ENCODE measurements around the gene HECW1.

HECW1 gene

DNA sequence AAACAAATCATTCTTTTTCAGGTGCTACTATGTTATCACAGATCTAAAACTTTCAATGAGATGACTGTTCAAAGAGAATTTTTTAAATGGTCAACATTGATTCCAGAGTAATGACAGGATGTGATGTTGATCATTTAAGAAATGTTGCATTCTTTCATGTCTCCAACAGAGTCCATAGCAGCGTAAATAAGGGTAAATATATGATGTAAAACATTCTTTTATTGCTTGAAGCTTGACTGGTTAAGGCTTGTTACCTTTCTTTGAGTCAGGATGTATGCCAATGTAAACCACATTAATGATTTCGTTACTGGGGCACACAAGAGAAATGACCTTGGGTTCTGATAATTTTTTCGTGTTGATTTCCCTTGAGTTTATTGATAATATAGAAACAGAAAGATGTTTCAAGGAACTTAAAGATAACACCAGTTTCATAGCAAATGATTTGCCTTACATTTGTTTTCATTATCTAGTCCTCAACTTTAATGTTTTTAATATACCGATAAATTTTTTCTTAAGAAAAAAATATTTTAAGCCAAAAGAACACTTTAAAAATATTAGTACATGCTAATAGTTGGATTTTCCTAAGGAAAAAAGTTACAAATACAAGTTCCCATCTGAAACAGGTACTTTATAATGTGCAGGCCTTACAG lies 473.9 kb downstream of the HECW1 start:
- H3K4me1 ChIP-seq (ENCODE audit: control insufficient read depth, insufficient read depth, low read length) = peaks cover 32% of the 10 kb centered on the region
- no peaks in the 10 kb centered on the region for H3K36me3 ChIP-seq (ENCODE audit: control insufficient read depth in 2 of 2, insufficient read depth in 1 of 2, low read length in 2 of 2)
- H3K4me3 ChIP-seq (ENCODE audit: low read depth, low read length) = no peak overlapping the region
- ChIA-PET POLR2A (no interaction called here), CTCF (interaction anchor here (0.5 to 1.7 kb wide), 5 partner anchors 80 to 252 kb away, joined by 4 to 6 read pairs (median 4); no protein-coding TSS in a partner anchor)
- no peak overlapping the region for H3K27ac ChIP-seq (ENCODE audit: extremely low read depth, low read depth, low read length)
- H3K9me3 ChIP-seq (ENCODE audit: control insufficient read depth, insufficient read depth, low read depth, low read length) = no peaks in the 10 kb centered on the region
- TF ChIP-seq ZNF426 (tag by site-specific recombination; IDR thresholded peaks at IDR 0.05) (no peak), IKZF3 (tag by site-specific recombination; IDR thresholded peaks at IDR 0.05) (0 out of 2 replicates have a peak, but pooled peaks have one; percentile 37), ZBTB20 (tag by site-specific recombination; IDR thresholded peaks at IDR 0.05) (no peak), KLF16 (tag by site-specific recombination; IDR thresholded peaks at IDR 0.05) (no peak), ZNF175 (tag by site-specific recombination; IDR thresholded peaks at IDR 0.05) (no peak), ZBTB48 (tag by site-specific recombination; IDR thresholded peaks at IDR 0.05) (no peak), RBAK (tag by site-specific recombination; IDR thresholded peaks at IDR 0.05) (no peak), ZSCAN16 (tag by site-specific recombination; IDR thresholded peaks at IDR 0.05) (no peak), ZNF704 (tag by site-specific recombination; IDR thresholded peaks at IDR 0.05) (no peak), ZNF768 (tag by site-specific recombination; IDR thresholded peaks at IDR 0.05) (no peak), ZNF501 (tag by site-specific recombination; IDR thresholded peaks at IDR 0.05) (no peak), GLI2 (tag by site-specific recombination; IDR thresholded peaks at IDR 0.05; ENCODE audit: borderline replicate concordance, low read depth) (no peak), HOXD13 (CRISPR knock-in tag; IDR thresholded peaks at IDR 0.05; ENCODE audit: borderline replicate concordance) (no peak), ZNF266 (tag by site-specific recombination; IDR thresholded peaks at IDR 0.05; ENCODE audit: low read depth) (no peak), ZNF24 (tag by site-specific recombination; IDR thresholded peaks at IDR 0.05) (peak; percentile 28; the same call in 1 of the 2 replicates), ZNF341 (tag by site-specific recombination; IDR thresholded peaks at IDR 0.05; ENCODE audit: low read depth) (no peak), ZNF664 (tag by site-specific recombination; IDR thresholded peaks at IDR 0.05) (no peak), HIC1 (tag by site-specific recombination; IDR thresholded peaks at IDR 0.05) (no peak), ZNF645 (tag by site-specific recombination; IDR thresholded peaks at IDR 0.05) (no peak), ZNF404 (tag by site-specific recombination; IDR thresholded peaks at IDR 0.05) (no peak), ZNF596 (tag by site-specific recombination; IDR thresholded peaks at IDR 0.05) (no peak), ZNF600 (tag by site-specific recombination; IDR thresholded peaks at IDR 0.05) (peak; percentile 80)
- TF ChIP-seq, protein P1, sequence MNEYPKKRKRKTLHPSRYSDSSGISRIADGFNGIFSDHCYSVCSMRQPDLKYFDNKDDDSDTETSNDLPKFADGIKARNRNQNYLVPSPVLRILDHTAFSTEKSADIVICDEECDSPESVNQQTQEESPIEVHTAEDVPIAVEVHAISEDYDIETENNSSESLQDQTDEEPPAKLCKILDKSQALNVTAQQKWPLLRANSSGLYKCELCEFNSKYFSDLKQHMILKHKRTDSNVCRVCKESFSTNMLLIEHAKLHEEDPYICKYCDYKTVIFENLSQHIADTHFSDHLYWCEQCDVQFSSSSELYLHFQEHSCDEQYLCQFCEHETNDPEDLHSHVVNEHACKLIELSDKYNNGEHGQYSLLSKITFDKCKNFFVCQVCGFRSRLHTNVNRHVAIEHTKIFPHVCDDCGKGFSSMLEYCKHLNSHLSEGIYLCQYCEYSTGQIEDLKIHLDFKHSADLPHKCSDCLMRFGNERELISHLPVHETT (tag by site-specific recombination; IDR thresholded peaks at IDR 0.05) = no peak
- TF ChIP-seq, protein P2, sequence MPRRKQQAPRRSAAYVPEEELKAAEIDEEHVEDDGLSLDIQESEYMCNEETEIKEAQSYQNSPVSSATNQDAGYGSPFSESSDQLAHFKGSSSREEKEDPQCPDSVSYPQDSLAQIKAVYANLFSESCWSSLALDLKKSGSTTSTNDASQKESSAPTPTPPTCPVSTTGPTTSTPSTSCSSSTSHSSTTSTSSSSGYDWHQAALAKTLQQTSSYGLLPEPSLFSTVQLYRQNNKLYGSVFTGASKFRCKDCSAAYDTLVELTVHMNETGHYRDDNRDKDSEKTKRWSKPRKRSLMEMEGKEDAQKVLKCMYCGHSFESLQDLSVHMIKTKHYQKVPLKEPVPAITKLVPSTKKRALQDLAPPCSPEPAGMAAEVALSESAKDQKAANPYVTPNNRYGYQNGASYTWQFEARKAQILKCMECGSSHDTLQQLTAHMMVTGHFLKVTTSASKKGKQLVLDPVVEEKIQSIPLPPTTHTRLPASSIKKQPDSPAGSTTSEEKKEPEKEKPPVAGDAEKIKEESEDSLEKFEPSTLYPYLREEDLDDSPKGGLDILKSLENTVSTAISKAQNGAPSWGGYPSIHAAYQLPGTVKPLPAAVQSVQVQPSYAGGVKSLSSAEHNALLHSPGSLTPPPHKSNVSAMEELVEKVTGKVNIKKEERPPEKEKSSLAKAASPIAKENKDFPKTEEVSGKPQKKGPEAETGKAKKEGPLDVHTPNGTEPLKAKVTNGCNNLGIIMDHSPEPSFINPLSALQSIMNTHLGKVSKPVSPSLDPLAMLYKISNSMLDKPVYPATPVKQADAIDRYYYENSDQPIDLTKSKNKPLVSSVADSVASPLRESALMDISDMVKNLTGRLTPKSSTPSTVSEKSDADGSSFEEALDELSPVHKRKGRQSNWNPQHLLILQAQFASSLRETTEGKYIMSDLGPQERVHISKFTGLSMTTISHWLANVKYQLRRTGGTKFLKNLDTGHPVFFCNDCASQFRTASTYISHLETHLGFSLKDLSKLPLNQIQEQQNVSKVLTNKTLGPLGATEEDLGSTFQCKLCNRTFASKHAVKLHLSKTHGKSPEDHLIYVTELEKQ (tag by site-specific recombination; IDR thresholded peaks at IDR 0.05; ENCODE audit: borderline replicate concordance) = no peak
- TF ChIP-seq, protein P3, sequence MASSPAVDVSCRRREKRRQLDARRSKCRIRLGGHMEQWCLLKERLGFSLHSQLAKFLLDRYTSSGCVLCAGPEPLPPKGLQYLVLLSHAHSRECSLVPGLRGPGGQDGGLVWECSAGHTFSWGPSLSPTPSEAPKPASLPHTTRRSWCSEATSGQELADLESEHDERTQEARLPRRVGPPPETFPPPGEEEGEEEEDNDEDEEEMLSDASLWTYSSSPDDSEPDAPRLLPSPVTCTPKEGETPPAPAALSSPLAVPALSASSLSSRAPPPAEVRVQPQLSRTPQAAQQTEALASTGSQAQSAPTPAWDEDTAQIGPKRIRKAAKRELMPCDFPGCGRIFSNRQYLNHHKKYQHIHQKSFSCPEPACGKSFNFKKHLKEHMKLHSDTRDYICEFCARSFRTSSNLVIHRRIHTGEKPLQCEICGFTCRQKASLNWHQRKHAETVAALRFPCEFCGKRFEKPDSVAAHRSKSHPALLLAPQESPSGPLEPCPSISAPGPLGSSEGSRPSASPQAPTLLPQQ (tag by site-specific recombination; IDR thresholded peaks at IDR 0.05) = peak; percentile 71
- TF ChIP-seq, protein P4, sequence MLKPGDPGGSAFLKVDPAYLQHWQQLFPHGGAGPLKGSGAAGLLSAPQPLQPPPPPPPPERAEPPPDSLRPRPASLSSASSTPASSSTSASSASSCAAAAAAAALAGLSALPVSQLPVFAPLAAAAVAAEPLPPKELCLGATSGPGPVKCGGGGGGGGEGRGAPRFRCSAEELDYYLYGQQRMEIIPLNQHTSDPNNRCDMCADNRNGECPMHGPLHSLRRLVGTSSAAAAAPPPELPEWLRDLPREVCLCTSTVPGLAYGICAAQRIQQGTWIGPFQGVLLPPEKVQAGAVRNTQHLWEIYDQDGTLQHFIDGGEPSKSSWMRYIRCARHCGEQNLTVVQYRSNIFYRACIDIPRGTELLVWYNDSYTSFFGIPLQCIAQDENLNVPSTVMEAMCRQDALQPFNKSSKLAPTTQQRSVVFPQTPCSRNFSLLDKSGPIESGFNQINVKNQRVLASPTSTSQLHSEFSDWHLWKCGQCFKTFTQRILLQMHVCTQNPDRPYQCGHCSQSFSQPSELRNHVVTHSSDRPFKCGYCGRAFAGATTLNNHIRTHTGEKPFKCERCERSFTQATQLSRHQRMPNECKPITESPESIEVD (tag by site-specific recombination; IDR thresholded peaks at IDR 0.05) = peak; percentile 86
